HG03354 (cell line): ENCODE results near the gene IGFBP5.

ENCODE experiments used
- ATAC-seq: cut with Tn5 transposase; IDR thresholded peaks from one replicate; pipeline ENCODE4 v1.9.1; 2021; ENCODE audit warnings: mild to moderate bottlenecking; ENCODE audit not compliant: unreplicated experiment, poor library complexity, severe bottlenecking

The IGFBP5 gene

DNA sequence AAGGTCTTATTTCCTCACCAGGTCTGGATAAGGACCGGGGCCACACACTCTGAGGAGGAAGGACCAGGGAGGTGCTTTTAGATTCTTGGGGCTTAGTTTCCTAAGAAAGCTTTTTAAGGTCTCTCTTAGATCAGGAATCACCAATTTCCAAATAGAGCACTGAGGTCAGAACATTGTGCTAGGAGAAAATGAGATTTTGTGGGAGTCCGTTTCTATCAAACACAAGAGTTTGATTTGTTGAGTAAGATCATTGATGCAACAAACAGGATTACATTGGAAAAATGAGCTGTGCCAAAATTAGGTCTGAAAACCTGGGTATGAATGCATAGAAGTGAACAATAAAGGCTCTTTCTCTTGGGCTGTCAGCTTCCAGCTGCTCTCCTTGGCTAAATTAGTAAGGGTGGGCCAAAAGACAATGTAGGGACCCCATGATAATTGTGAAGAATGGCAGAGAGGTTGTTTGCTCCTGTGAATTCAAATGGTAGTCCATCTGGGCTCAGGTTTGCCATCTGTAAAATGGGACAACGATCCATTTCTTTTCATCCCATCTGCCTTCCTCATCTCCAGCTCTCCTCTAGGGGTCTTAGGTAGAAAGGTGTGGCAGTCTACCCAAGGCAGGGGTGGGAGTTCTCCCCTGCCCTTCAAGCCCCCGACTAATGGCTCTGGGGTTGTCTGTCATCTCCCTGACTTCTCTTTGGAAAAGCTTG lies 42.1 kb downstream of the IGFBP5 start:
- no peak for ATAC-seq

DNA sequence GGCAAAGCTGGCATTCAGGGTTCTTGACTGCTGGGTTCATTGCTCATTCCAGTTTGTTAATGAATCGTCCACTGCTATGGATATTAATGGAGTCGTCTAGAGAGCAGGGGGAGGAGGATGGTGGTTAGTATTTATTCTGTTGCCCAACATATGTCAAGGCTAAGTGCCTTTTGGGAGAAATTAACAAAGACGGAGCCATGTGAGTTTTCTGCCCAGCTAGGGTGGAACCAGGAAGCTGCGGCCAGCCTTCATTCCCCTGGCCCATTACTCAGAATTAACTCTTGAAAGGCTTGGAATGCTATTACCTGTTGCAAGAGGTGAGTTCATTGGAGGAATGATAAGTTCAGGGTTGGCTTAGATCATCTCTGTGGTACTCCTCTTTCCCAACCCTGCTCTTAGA lies 42.8 kb downstream of the IGFBP5 start:
- ATAC-seq: no peak

DNA sequence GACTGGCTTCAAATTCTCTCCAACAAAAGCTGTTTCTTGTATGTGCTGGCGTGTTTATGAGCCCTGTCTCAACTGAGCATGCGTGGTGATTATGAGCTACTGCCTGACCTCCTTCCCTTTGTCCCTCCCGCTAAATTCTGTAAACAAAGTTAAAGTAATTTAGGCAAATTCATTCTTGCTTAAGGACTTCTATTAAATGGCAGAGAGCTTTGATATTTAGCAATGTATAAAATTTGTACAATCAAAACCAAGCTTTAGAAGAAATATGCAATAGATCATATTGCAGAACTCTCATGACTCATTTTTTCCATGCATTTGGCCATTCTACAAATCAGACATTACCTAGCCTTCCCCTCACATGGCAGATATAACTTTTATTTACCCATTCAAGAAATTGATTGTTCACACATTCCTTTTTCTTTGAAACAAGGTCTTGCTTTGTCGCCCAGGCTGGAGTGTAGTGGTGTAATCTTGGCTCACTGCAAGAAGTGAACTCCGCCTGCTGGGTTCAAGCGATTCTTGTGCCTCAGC lies 43.9 kb downstream of the IGFBP5 start:
- ATAC-seq: no peak

DNA sequence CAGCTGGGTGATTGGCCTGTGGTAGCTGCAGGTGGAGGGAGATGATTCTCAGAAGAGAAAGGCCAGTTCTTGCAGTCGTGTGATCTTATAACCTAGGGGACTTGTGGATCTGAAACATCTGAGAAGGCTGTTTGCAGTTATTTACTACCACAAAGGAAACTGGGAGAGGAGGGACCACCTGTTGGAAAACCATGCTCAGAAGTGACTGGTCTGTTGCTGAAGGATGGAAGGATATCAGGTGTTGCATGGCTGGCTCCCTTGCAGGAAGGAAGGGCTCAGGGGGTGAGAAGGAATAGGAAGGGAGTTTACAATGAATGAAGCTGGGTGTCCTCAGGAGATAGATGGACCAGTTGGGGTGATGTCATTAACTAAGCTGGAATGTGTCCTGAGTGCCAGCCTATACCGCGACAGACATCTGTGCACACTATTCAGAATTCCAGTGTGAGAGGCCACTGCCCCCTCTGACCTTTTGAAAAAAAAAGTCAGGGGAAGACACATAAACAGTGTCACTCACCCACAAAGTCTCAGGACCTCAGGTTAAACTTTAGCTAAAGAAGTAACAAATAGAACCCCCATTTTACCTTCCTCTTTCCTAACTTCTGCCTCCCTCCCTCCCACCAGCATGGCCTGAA lies 44.6 kb downstream of the IGFBP5 start:
- ATAC-seq: no peak

DNA sequence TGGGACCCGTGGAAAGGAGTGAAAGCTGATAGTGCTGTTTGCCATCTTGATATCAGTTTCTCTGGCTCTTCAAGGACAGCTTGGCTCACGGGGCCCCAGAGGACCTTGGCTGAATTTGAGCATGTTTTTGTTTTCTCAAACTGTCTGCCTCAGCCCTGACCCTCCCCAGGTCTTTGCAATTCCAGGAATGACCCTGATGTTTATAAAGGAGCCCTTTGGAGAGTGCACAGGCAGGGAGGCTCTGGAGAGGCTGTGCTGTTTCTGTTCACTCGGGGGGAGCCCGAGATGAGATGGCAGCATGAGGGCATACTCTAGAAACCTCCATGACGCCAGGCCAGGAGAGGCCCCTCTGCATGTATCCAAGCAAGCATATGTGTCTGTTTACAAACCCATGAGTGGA lies 45.8 kb downstream of the IGFBP5 start:
- ATAC-seq: no peak

DNA sequence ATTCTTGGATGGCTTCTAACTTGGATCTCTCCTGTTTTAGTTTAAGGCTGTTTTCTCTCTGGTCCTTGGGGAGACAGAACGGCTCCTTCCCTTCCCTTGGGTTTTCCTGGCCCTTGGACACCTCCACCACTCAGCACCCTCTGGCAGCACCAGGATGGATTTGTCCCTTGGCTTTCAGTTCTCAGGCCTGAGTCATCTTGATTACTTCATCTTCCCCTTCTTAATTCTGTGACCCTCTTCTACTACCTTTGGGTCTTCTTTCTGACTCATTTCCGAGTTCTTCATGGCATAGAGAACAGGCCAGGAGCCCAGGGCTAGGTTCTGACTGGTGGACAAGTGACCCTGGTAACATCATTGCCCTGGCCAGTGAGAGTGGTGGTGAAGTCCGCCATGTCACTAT lies 47.2 kb downstream of the IGFBP5 start:
- no peak for ATAC-seq

DNA sequence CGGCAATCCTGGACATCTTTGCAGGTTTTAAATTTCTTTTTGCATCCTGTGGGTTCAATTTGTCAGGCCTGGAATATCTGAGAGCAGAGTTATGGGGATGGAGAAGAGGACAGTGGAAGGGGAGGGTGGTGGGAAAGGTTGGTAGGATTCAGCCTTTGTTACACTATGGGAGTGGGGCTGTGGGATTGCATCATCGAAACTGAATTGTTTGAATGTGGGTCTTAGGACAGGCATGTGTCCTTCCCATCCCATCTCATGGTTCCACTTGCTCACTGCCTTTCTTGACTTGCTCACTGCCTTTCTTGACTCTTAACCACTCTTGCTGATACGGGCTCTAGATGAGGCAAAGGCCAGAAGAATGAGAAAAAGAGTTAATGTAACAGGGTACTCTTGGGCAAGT lies 49.2 kb downstream of the IGFBP5 start:
- ATAC-seq: no peak

DNA sequence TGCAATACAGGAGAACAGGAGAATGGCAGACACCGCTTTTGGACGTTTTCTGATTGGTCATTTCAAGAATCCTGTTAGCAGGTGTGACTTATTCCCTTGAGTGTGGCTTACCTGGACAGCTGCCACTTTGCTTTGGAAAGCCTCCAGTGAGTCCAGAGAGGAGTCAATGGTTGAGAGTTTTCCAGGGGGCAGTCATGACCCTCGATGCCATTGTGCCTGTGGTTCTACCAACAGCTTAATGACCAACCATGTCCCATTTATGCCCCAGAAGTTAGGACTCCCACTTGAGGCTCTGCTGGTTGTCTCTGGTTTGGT lies 49.8 kb downstream of the IGFBP5 start:
- ATAC-seq: no peak

DNA sequence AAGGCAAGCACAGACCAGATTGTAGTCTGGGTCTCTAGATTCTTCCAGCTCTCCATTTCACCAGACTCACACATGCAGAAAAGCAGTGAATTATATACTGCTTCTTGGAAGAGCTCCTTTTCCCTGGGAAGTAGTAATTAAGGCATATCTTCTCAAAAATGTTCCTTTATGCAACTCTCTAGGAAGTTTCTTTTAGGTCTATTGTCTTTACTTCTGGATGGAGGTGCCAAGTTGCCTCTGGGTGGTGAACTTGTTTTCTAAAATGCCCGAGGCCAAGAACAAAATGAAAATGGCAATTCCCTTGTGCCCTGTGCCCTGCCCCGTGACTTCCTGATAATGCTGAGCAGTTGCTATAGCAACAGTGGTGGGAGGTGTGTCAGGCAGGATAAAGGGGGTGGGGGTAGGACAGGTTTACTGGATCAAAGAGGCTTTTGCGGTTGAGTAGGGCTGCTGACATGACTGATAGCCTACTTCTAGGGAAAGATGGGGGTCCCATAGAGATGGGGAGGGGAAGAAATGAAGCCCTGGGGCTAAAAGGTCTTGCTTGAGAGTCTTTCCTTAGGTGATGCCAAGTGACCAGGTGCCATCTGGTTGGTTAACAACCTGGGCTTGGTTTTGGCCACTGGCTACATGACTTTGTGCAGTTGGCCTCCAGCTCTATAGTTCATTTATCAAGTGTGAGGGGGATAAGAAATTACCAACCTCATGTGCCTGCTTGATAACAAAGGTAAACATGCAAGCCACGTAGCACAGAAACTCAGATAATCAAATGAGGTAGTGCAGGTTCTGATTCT lies 50.3 kb downstream of the IGFBP5 start:
- ATAC-seq: no peak

DNA sequence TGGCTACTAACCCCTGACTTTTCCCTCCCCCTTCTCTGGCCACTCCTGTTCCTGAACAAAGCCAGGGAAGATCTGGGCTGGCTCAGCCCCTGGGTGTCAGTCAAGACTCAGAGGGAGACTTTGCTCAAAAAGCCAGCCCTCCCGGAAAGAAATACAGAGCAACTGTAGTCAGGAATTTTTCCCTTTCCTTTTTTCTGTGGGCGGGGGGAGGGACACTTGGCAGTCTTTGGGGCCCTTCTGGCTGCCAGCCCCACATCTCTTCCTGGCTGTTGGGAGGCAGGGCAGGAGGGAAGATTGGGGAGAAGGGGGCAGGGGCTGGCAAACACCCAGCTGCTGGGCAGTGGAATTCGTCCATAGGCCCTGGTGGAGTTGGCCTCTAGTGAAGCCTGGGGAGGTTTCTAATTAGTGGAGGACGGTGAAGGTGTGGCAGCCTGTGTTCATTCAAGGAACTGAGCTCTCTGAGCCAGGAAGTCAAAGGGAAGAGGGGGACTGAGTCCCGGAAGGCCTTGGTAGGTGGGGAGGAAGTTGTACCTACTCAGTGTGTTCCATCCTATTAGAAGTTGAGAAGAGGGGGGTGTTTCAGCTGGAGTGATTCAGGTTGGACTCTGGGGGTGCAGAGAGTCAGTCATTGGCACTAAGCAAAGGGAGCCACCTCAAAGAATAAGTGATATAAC lies 51.2 kb downstream of the IGFBP5 start:
- ATAC-seq: no peak

DNA sequence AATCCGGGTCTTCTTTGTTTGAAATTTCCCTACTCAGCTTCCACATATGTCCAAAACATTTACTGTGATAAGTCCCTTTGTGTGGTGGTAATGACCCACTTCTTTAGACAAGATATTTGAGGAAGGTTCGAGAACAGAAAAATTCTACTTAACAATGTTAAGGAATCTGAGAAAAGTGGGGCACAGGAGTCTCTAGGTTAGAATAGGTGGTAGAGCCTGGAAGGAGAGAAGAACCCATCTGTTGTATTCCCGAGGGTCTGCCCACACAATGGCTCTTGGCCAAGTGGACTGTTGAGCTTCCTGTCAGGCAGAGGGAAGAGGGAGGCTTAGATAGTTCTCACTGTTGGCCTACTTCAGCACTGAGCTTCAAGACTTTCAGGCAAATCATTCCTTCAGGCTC lies 57.9 kb downstream of the IGFBP5 start:
- no peak for ATAC-seq

DNA sequence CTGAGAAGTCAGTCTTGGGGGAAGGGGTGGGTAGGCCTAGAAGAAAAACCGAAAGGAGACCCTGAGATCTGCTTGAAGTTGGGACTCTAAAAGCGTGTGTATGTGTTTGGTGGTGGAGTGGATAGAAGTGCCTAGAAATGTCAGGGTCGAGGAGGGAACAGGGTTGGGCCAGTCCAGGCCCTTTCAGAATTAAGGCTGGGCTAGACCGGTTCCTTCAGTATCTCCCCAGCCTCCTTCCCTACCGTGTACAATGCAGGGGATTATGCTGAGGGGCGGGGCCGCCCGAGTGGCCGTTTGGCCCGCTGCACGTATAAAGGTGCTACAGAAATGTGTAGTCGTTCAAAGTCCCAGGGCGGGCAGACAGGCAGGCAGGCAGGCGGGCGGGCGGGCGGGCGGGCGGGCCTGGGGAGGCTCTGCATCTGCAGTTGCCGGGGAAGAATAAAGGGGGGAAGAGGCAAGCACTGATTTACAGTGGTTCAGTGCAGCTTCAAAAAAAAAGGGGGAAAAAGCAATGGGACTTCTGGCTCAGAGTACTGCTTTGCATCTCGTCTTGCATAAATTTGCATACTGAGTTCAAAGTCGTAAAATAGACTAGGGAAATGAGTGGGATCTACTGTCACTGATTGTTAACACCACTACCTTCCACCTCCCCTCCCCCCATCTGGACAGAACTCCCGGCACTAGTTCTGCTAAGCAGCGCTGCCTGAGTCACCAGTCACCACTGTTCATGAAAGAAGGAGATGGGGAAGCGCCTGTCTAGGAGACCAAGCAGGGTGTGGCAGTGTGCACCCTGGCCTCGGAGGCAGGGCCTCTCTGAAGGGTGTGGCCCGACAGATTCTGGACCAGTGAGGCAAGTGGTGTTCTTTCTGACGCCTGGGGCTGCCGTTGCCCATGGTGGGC lies 58.5 kb downstream of the IGFBP5 start:
- no peak for ATAC-seq

DNA sequence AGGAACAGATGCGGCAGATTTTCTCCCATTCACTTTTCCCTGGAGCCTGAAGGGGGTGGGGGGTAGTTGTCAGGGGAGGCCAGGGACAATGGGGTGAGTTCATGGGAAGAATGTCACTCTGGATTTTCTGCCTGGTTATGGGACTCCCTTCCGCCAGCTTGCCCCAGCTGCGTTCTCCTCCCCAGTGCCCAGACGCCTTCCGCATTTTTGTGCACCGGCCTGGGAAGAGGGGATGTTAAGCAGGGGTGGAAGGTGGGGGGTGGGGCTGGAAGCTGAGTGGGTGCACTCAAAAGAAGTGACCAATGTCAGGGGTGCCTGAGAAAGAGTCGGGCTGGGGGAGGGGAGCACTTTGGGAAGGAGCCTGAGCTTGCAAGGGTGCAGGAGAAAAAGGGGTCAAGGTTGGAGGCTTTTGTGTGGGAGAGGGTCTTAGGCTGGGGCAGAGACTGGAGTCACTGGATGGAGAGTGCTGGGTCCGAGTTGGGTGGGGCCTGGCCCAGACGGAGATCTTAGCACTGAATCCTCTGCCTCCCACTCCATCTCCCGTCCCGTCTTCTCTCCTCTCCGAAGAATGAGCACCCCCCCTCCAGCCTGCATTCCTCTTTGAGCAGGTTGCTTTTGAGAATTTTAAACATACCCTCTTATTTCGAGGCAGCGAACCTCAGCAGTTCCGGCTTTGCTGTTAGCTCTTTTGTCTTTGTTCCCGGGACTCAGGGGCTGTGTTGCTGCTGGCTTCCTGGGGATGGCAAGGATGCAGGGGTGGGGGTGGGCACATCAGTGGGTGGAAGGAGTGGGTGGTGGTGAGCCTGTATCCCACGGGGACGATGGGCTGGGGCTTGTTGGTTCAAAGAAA lies 59.4 kb downstream of the IGFBP5 start:
- no peak for ATAC-seq

DNA sequence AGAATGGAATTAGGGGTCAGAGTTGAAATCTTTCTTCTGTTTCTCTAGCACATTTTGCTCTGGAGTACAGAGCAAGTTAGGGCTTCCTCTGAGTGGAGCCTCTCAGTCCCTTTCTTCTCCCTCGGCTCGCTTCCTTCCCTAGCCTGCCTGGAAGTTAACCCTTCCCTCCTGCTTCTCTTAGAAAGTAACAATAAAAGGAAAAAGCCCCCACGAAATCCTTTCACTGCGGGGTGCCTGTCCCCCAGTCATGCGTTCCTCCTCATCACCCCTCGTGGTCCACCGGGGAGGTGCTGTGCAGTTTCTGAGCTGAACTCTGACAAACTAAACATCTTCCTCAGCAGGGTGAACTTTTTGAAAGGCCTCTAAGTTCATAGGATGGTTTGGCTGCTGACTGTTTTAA lies 60.2 kb downstream of the IGFBP5 start:
- no peak for ATAC-seq

DNA sequence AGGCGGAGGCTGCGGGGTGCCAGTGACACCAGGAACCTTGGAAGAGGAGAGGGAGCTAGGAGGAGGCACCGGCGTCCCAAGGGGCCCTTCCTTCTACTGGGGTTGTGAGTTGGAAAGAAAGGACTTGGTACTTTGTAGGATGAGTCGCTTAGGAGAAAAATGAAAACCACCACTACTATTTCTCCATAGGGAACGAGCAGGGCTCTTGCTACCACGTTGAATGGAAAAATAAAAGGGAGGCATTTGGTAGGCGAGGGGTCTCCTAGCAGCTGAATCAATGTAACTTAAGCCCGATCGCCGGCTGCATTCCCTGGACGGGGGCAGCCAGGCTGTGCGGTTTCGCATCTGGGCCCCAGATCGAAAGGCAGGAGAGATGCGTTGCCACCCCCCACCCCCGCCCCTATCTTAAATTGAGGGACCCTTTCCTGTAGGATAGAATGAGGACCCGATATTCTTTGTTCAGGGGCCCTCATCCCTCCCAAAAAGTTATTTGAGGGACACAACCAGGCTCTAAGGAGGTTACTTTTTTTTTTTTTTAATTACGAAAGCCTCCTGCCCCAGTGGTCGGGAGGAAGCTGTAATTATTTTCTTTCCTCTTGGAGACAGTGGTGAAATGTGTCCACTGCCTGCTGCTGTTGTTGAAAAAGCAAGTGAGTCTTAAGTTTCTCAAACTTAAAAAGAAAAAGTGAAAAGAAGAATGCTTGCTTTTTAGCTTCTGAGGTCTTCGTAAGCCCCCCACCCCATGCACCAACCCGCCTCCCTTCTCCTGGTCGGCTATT lies 60.8 kb downstream of the IGFBP5 start:
- ATAC-seq: no peak

DNA sequence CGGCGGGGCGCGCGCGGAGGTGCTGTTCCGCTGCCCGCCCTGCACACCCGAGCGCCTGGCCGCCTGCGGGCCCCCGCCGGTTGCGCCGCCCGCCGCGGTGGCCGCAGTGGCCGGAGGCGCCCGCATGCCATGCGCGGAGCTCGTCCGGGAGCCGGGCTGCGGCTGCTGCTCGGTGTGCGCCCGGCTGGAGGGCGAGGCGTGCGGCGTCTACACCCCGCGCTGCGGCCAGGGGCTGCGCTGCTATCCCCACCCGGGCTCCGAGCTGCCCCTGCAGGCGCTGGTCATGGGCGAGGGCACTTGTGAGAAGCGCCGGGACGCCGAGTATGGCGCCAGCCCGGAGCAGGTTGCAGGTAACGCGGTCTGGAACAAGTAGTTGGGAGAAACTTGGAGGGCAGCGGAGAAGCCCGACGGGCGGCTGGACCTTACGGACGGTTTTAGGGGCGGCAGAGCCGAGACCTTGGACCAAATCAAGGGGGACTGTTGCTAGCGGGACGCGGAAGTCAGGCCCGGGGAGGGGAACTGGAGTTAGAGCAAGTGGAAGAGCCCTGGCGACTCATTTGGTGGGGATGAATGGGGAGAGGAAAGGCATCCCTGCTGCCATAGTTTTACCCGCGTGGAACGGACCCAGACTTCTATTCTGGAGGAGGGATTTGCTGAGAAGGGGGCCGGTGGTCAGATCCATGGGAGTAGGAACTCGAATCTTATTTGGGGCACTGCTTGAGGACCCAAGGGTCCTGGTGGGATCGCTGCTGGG lies 61.6 kb downstream of the IGFBP5 start:
- no peak for ATAC-seq

DNA sequence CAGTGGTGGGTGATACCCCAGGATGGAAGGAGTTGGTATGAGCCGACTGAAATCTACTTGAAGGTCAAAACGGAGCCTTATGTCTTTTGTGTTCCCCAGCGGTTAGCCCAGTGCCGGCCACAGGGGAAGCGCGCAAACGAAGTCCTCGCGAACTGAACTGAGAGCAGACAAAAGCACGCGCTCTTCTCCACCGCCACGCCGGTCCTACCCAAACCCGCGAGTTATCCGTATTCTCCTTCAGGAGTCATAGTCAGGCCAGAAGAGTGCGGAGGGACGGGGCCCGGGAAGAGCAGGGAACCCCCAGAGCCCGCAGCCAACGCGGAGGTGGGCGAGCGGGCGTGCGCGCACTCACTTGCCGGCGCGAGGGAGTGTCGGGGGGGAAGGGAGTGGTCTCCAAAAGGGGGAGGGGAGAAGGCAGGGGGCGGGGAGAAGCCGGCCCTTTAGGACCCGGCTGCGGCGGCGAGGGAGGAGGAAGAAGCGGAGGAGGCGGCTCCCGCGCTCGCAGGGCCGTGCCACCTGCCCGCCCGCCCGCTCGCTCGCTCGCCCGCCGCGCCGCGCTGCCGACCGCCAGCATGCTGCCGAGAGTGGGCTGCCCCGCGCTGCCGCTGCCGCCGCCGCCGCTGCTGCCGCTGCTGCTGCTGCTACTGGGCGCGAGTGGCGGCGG lies 62.3 kb downstream of the IGFBP5 start, which contains the start of gene IGFBP2:
Gene IGFBP2, plus strand, starts transcription at position 469 of the 664 bp plus-strand sequence. Its CDS starts 104 bp downstream, at position 573.
- no peak for ATAC-seq
